Camera-type eye (tissue), 1 donor: ENCODE measurements around the gene SPINT3. TPM values are rescaled to one million over a fixed set of nuclear protein-coding genes. Genes with fewer than 3 reads are reported as not detected.

Experiments used
- total RNA-seq: library from RNA; depleted of rRNA; stranded (reverse); fragments of >200 nt; gene quantifications from one replicate; pipeline ENCODE4 v1.2.3, GENCODE V29; 2014

The SPINT3 gene, protein sequence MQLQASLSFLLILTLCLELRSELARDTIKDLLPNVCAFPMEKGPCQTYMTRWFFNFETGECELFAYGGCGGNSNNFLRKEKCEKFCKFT
- not detected for total RNA-seq

DNA sequence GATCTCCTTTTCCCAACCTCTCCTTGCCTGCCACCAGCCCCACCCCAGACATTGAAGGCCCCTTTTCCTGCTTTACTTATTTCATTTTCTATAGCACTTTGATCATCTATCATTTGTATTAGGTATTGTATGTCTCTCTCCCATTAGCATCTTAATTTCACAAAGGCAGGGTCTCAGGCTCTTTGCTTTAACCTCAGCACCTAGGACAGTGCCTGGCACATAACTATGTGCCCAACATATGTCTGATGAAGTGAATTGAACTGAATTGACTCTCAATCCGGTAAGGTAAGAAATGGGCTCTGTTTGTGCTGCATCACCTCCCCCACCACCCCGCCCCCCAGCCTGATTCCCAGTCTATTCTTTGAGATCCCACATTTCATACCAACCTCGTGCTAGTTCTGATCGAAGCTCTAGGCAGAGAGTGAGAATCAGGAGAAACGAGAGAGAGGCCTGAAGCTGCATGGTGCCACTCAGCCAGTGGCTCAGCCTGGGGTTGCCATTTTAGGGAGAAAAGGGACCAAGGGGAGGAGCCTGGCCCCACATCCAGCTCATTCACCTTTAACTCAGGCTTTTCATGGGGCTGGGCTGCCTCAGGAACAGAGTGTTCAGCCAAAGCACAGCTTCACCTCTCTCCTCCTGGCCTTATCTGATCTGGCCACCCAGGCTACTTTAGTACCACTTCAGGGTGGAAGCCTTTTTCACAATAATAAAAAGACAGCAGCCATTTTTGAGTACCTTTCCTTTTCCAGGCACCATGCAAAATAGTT lies at the start of gene SPINT3:
SPINT3 (minus strand) TSS at position 476 of the 767 bp plus-strand sequence; CDS start at position 462, 14 bp downstream.

GRCh38 chr20:45547206-45547770 lies 31.9 kb upstream of the SPINT3 start, which contains the start of gene EPPIN:
Gene EPPIN (minus strand): TSS chr20:45547401. CDS start chr20:45547357, 44 bp downstream.

GRCh38 chr20:45539382-45539781 lies 24.0 kb upstream of the SPINT3 start, which contains the start of gene WFDC6:
Gene WFDC6 (minus strand): TSS chr20:45539482. CDS start chr20:45539407, 75 bp downstream.

DNA sequence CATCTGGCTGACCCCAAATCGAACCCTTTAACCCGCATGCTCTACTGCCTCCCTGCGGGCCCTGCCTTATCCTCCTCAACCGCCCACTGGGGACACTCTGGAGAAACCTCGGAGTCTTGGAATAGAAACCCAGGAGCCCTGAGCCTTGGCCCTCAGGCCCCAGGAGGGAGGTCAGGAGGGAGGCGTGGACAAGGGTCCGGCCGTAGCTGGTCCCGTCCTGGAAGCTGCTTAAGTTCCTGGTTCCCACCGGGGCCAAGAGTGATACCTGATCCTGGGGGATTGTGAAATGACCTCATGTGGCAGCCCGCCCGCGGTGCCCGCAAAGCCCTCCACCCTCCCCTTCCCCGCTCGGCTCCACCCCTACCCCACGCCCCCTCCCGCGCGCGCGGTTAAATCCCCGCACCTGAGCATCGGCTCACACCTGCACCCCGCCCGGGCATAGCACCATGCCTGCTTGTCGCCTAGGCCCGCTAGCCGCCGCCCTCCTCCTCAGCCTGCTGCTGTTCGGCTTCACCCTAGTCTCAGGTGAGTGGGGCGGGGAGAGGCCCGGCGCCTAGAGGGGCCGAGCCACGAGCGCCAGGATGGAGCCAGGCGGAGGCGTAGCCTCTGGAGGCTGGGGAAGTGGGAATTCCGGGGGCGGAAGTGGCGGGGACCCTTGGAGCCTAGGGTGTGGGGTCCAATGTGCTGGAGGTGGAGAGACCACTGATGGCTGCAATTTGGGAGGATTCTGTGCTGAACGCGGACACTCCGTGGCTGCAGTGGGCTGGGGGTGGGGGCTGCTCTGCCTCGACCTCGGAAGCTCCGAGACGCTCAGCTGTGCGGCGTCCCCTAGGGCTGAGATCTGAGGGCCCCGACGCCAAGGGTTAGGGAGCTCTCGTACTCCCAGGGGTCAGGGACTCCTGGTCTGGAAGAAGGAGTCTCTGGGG lies 45.8 kb downstream of the SPINT3 start, which contains the start of gene WFDC2:
WFDC2 (plus strand) TSS at position 418 of the 926 bp plus-strand sequence; CDS start at position 447, 29 bp downstream.

Other genes starting within 250 kb of the SPINT3 start
- not detected for gene RBPJL, start 208.8 kb downstream of the SPINT3 start, total RNA-seq
- gene MATN4, start 207.3 kb downstream of the SPINT3 start, total RNA-seq, result 11.4 TPM
- gene SDC4, start 167.2 kb downstream of the SPINT3 start, total RNA-seq, result 42.4 TPM
- 32.8 TPM for gene SYS1, start 152.5 kb downstream of the SPINT3 start, total RNA-seq
- gene TP53TG5, start 137.3 kb downstream of the SPINT3 start, total RNA-seq, result not detected
- 13.4 TPM for gene DBNDD2, start 107.3 kb downstream of the SPINT3 start, total RNA-seq
- 26.3 TPM for gene PIGT, start 99.5 kb downstream of the SPINT3 start, total RNA-seq
- gene WFDC2, start 45.9 kb downstream of the SPINT3 start, total RNA-seq, result 2.4 TPM
- not detected for gene WFDC6, start 23.9 kb upstream of the SPINT3 start, total RNA-seq
- gene EPPIN, start 31.8 kb upstream of the SPINT3 start, total RNA-seq, result not detected
- not detected for gene WFDC8, start 63.7 kb upstream of the SPINT3 start, total RNA-seq
- not detected for gene WFDC10A, start 114.1 kb upstream of the SPINT3 start, total RNA-seq
- gene WFDC9, start 115.7 kb upstream of the SPINT3 start, total RNA-seq, result not detected
- gene WFDC11, start 154.6 kb upstream of the SPINT3 start, total RNA-seq, result not detected
- gene WFDC13, start 186.4 kb upstream of the SPINT3 start, total RNA-seq, result not detected
- gene WFDC10B, start 189.4 kb upstream of the SPINT3 start, total RNA-seq, result not detected
- not detected for gene SPINT4, start 206.7 kb upstream of the SPINT3 start, total RNA-seq